ENCODE measurements around the gene ANKRD34C.

Gene ANKRD34C

GRCh38 chr15:79292011-79292410, 9.5 kb downstream of the ANKRD34C start:
- no peak overlapping the region for H3K4me3 ChIP-seq (ENCODE audit: low read length)
- peaks cover 6% of the 10 kb centered on the region for H3K4me1 ChIP-seq (ENCODE audit: control insufficient read depth, low read length)
- H3K79me2 ChIP-seq (ENCODE audit: control insufficient read depth, low read length), result no peaks in the 10 kb centered on the region
- no peak for TF ChIP-seq CTCF (IDR thresholded peaks at IDR 0.05; ENCODE audit: low read depth, low read length, poor library complexity, severe bottlenecking)
- H3K36me3 ChIP-seq (ENCODE audit: control insufficient read depth, low read length), result no peaks in the 10 kb centered on the region
- no peak overlapping the region for H3K27ac ChIP-seq (ENCODE audit: low read depth, low read length)
- H3K9me2 ChIP-seq (replicated peaks; ENCODE audit: control insufficient read depth, low read length), result no peaks in the 10 kb centered on the region
- no peaks in the 10 kb centered on the region for H3K9me3 ChIP-seq (ENCODE audit: control insufficient read depth, insufficient read depth, low read length)
- no peak overlapping the region for H3K4me2 ChIP-seq (ENCODE audit: low read length)
- no peaks in the 10 kb centered on the region for H3F3A ChIP-seq (ENCODE audit: control insufficient read depth, insufficient read depth)
- H3K27me3 ChIP-seq (ENCODE audit: control insufficient read depth, low read length), result peaks cover 8% of the 10 kb centered on the region
- no peaks in the 10 kb centered on the region for H4K20me1 ChIP-seq (ENCODE audit: control insufficient read depth, insufficient read depth, low read depth, low read length)

GRCh38 chr15:79294075-79294474, 11.6 kb downstream of the ANKRD34C start:
- Histone ChIP-seq H3K4me2 (ENCODE audit: low read length) (no peak overlapping the region), H3K27ac (ENCODE audit: low read depth, low read length) (no peak overlapping the region), H3K9me3 (ENCODE audit: control insufficient read depth, insufficient read depth, low read length) (no peaks in the 10 kb centered on the region), H3F3A (ENCODE audit: control insufficient read depth, insufficient read depth) (no peaks in the 10 kb centered on the region), H3K27me3 (ENCODE audit: control insufficient read depth, low read length) (peaks cover 11% of the 10 kb centered on the region; the same call in 1 of the 2 replicates), H3K4me1 (ENCODE audit: control insufficient read depth, low read length) (peaks cover 6% of the 10 kb centered on the region), H3K9me2 (replicated peaks; ENCODE audit: control insufficient read depth, low read length) (no peaks in the 10 kb centered on the region), H3K79me2 (ENCODE audit: control insufficient read depth, low read length) (no peaks in the 10 kb centered on the region), H3K4me3 (ENCODE audit: low read length) (no peak overlapping the region), H4K20me1 (ENCODE audit: control insufficient read depth, insufficient read depth, low read depth, low read length) (no peaks in the 10 kb centered on the region), H3K36me3 (ENCODE audit: control insufficient read depth, low read length) (no peaks in the 10 kb centered on the region)
- no peak for TF ChIP-seq CTCF (IDR thresholded peaks at IDR 0.05; ENCODE audit: low read depth, low read length, poor library complexity, severe bottlenecking)
- no peak for TF ChIP-seq EZH2phosphoT487 (IDR thresholded peaks at IDR 0.05; ENCODE audit: borderline replicate concordance, low read length)

- H4K20me1 ChIP-seq (ENCODE audit: control insufficient read depth, insufficient read depth, low read depth, low read length), result no peaks in the 10 kb centered on the region
Measured at GRCh38 chr15:79296583-79296982, 14.1 kb downstream of the ANKRD34C start.

More at GRCh38 chr15:79296583-79296982, 14.1 kb downstream of the ANKRD34C start:
- no peak overlapping the region for H3K4me3 ChIP-seq (ENCODE audit: low read length)
- H3K79me2 ChIP-seq (ENCODE audit: control insufficient read depth, low read length), result no peaks in the 10 kb centered on the region
- no peaks in the 10 kb centered on the region for H3K4me1 ChIP-seq (ENCODE audit: control insufficient read depth, low read length)
- no peak for TF ChIP-seq EZH2phosphoT487 (IDR thresholded peaks at IDR 0.05; ENCODE audit: borderline replicate concordance, low read length)
- peak; percentile 53 for TF ChIP-seq CTCF (IDR thresholded peaks at IDR 0.05; ENCODE audit: low read depth, low read length, poor library complexity, severe bottlenecking)
- H3F3A ChIP-seq (ENCODE audit: control insufficient read depth, insufficient read depth), result no peaks in the 10 kb centered on the region
- H3K9me3 ChIP-seq (ENCODE audit: control insufficient read depth, insufficient read depth, low read length), result no peaks in the 10 kb centered on the region
- H3K27ac ChIP-seq (ENCODE audit: low read depth, low read length), result no peak overlapping the region
- H3K27me3 ChIP-seq (ENCODE audit: control insufficient read depth, low read length), result peaks cover 25% of the 10 kb centered on the region
- no peaks in the 10 kb centered on the region for H3K9me2 ChIP-seq (replicated peaks; ENCODE audit: control insufficient read depth, low read length)
- no peaks in the 10 kb centered on the region for H3K36me3 ChIP-seq (ENCODE audit: control insufficient read depth, low read length)
- H3K4me2 ChIP-seq (ENCODE audit: low read length), result no peak overlapping the region

Measured in DOHH2 (cell line).